WTC11 (cell line): ENCODE results near the gene CCDC9. TPM values are rescaled to one million over a fixed set of nuclear protein-coding genes. Genes with fewer than 3 reads are reported as not detected.

Experiments used
- ATAC-seq: fragments of 200-7000 bp; cut with Tn5 transposase; 2 replicates; pipeline ENCODE4 v1.10.0; 2021; ENCODE audit warnings: mild to moderate bottlenecking, moderate library complexity
- CTCF ChIA-PET: fragments of 300-600 bp; sonication (Branson Sonifier 250); formaldehyde crosslinking; loops from one replicate; lab custom pipeline; 2021; ENCODE audit warnings: antibody characterized with exemption; lab: Charles Lee
- POLR2A ChIA-PET: fragments of 350-600 bp; sonication (Branson Sonifier 250); formaldehyde crosslinking; loops from one replicate; lab custom pipeline; 2021; ENCODE audit warnings: antibody characterized with exemption; lab: Charles Lee
- DNase-seq: peaks from one replicate; pipeline ENCODE4 v3.0.0; 2021; ENCODE audit warnings: low spot score
- H3K27ac Mint-ChIP-seq: 2 replicates; pipeline ENCODE4 v1.8.0; 2021; ENCODE audit warnings: mixed read lengths
- H3K27me3 Mint-ChIP-seq: 2 replicates; pipeline ENCODE4 v1.8.0; 2021; ENCODE audit warnings: low read depth, mild to moderate bottlenecking, moderate library complexity, mixed read lengths
- H3K36me3 Mint-ChIP-seq: 2 replicates; pipeline ENCODE4 v1.8.0; 2021; ENCODE audit warnings: mixed read lengths
- H3K4me1 Mint-ChIP-seq: 2 replicates; pipeline ENCODE4 v1.8.0; 2022; ENCODE audit warnings: mixed read lengths
- H3K4me3 Mint-ChIP-seq: 2 replicates; pipeline ENCODE4 v1.8.0; 2021; ENCODE audit warnings: mild to moderate bottlenecking, moderate library complexity, mixed read lengths
- H3K9me3 Mint-ChIP-seq: 2 replicates; pipeline ENCODE4 v1.8.0; 2021; ENCODE audit warnings: mixed read lengths
- AFF4 ChIP-seq: sonication (generic); formaldehyde crosslinking; IDR thresholded peaks from 2 replicates; pipeline ENCODE4 v1.8.1; 2023; ENCODE audit warnings: mild to moderate bottlenecking, missing genetic modification reagents, borderline replicate concordance
- ATF1 ChIP-seq: sonication (generic); formaldehyde crosslinking; IDR thresholded peaks from 2 replicates; pipeline ENCODE4 v1.8.1; 2023; ENCODE audit warnings: mild to moderate bottlenecking, moderate library complexity, missing genetic modification reagents
- E2F4 ChIP-seq: sonication (generic); formaldehyde crosslinking; IDR thresholded peaks from 2 replicates; pipeline ENCODE4 v1.8.1; 2022; ENCODE audit warnings: low read depth, mild to moderate bottlenecking, moderate library complexity, missing genetic modification reagents, borderline replicate concordance
- EMX1 ChIP-seq: fragments of 250-450 bp; sonication (Bioruptor Pico); IDR thresholded peaks from 2 replicates; pipeline ENCODE4 v1.8.0; 2021; ENCODE audit warnings: mild to moderate bottlenecking
- ESRRA ChIP-seq: sonication (generic); formaldehyde crosslinking; IDR thresholded peaks from 2 replicates; pipeline ENCODE4 v1.8.1; 2022; ENCODE audit warnings: mild to moderate bottlenecking, missing genetic modification reagents, borderline replicate concordance
- FOXJ3 ChIP-seq: sonication (generic); formaldehyde crosslinking; IDR thresholded peaks from 2 replicates; pipeline ENCODE4 v1.9.0; 2021; ENCODE audit warnings: missing genetic modification reagents, mild to moderate bottlenecking, borderline replicate concordance
- FOXP4 ChIP-seq: sonication (generic); formaldehyde crosslinking; IDR thresholded peaks from 2 replicates; pipeline ENCODE4 v1.8.0; 2022; ENCODE audit warnings: mild to moderate bottlenecking, missing genetic modification reagents
- HMGXB4 ChIP-seq: sonication (generic); formaldehyde crosslinking; IDR thresholded peaks from 2 replicates; pipeline ENCODE4 v1.8.1; 2023; ENCODE audit warnings: mild to moderate bottlenecking, moderate library complexity, missing genetic modification reagents
- KAT7 ChIP-seq: sonication (generic); formaldehyde crosslinking; IDR thresholded peaks from 2 replicates; pipeline ENCODE4 v1.8.1; 2023; ENCODE audit warnings: missing genetic modification reagents, mild to moderate bottlenecking, borderline replicate concordance
- MLX ChIP-seq: sonication (generic); formaldehyde crosslinking; IDR thresholded peaks from 2 replicates; pipeline ENCODE4 v1.8.1; 2023; ENCODE audit warnings: mild to moderate bottlenecking, missing genetic modification reagents, moderate library complexity
- NFATC4 ChIP-seq: fragments of 250-450 bp; sonication (Bioruptor Pico); IDR thresholded peaks from 2 replicates; pipeline ENCODE4 v1.9.0; 2021; ENCODE audit warnings: mild to moderate bottlenecking
- NR3C1 ChIP-seq: sonication (generic); formaldehyde crosslinking; conservative IDR thresholded peaks from 2 replicates; pipeline ENCODE4 v1.8.1; 2023; ENCODE audit warnings: low read depth, mild to moderate bottlenecking, missing genetic modification reagents
- OVOL2 ChIP-seq: fragments of 250-450 bp; sonication (Bioruptor Pico); IDR thresholded peaks from 2 replicates; pipeline ENCODE4 v1.9.0; 2021; ENCODE audit warnings: mild to moderate bottlenecking, borderline replicate concordance
- PRRX2 ChIP-seq: fragments of 250-450 bp; sonication (Bioruptor Pico); IDR thresholded peaks from 2 replicates; pipeline ENCODE4 v1.8.0; 2021; ENCODE audit warnings: mild to moderate bottlenecking
- TCF7 ChIP-seq: sonication (generic); formaldehyde crosslinking; IDR thresholded peaks from 2 replicates; pipeline ENCODE4 v1.8.0; 2022; ENCODE audit warnings: mild to moderate bottlenecking, low read depth, missing genetic modification reagents, moderate library complexity
- TEAD4 ChIP-seq: sonication (generic); formaldehyde crosslinking; IDR thresholded peaks from 2 replicates; pipeline ENCODE4 v1.8.0; 2022; ENCODE audit warnings: mild to moderate bottlenecking, missing genetic modification reagents
- TP53 ChIP-seq: sonication (generic); formaldehyde crosslinking; IDR thresholded peaks from 2 replicates; pipeline ENCODE4 v1.8.1; 2023; ENCODE audit warnings: mild to moderate bottlenecking, missing genetic modification reagents
- USF1 ChIP-seq: sonication (generic); formaldehyde crosslinking; IDR thresholded peaks from 2 replicates; pipeline ENCODE4 v1.8.0; 2022; ENCODE audit warnings: mild to moderate bottlenecking, missing genetic modification reagents
- ZBTB43 ChIP-seq: sonication (generic); formaldehyde crosslinking; IDR thresholded peaks from 2 replicates; pipeline ENCODE4 v1.8.1; 2023; ENCODE audit warnings: mild to moderate bottlenecking, missing genetic modification reagents
- total RNA-seq: library from RNA; stranded (reverse); gene quantifications from 3 replicates; pipeline ENCODE4 v1.2.3, GENCODE V29; 2021

CCDC9 gene
- total RNA-seq, 1 experiment from 2014 or later, result 37.7 TPM

GRCh38 chr19:47230921-47231214 is 25.5 kb upstream of the CCDC9 start, which contains the start of gene BBC3:
TSS of gene BBC3 (minus strand) at chr19:47231199. CDS start at chr19:47228431, 2,768 bp downstream.
- Mint-ChIP-seq H3K4me3 (peak within 1 kb of the TSS; percentile 66), H3K36me3 (no peaks in the 10 kb centered on the region), H3K27me3 (no peaks in the 10 kb centered on the region), H3K27ac (peak within 1 kb of the TSS; percentile 84), H3K4me1 (peaks cover 21% of the 10 kb centered on the region), H3K9me3 (no peaks in the 10 kb centered on the region)
- CTCF ChIA-PET, result interaction anchor here (2.9 kb wide), 1 partner anchor 14 kb away, joined by 21 read pairs; no protein-coding TSS in a partner anchor
- TF ChIP-seq FOXP4 (CRISPR knock-in tag) (no peak), FOXJ3 (CRISPR knock-in tag) (no peak), USF1 (CRISPR knock-in tag) (no peak), ESRRA (CRISPR knock-in tag) (no peak), OVOL2 (CRISPR knock-in tag) (no peak), NR3C1 (CRISPR knock-in tag) (no peak), TCF7 (CRISPR knock-in tag) (0 out of 2 replicates have a peak, but pooled peaks have one; percentile 0), HMGXB4 (CRISPR knock-in tag) (0 out of 2 replicates have a peak, but pooled peaks have one; percentile 7), MLX (CRISPR knock-in tag) (no peak), E2F4 (CRISPR knock-in tag) (0 out of 2 replicates have a peak, but pooled peaks have one; percentile 31), NFATC4 (no peak)
- POLR2A ChIA-PET, result no interaction called here
- ATAC-seq (peak; percentile 1), DNase-seq (no peak)

- Mint-ChIP-seq H3K27me3 (no peaks in the 10 kb centered on the region; the same call in 1 of the 2 replicates), H3K4me1 (peaks cover 21% of the 10 kb centered on the region), H3K9me3 (no peaks in the 10 kb centered on the region), H3K36me3 (no peaks in the 10 kb centered on the region), H3K27ac (peak overlapping the region; percentile 84), H3K4me3 (peak overlapping the region; percentile 66)
- DNase-seq (peak; percentile 86), ATAC-seq (peak; percentile 4)
- ChIA-PET CTCF (interaction anchor here (0.9 to 2.9 kb wide), 2 partner anchors 13 to 21 kb away, joined by 4 to 21 read pairs; no protein-coding TSS in a partner anchor), POLR2A (interaction anchor here (0.9 to 1.9 kb wide), 2 partner anchors 13 to 25 kb away, joined by 3 to 7 read pairs; partner anchors contain the start of gene CCDC9)
- TF ChIP-seq TP53 (CRISPR knock-in tag), result peak; percentile 100
- 0 out of 2 replicates have a peak, but pooled peaks have one; percentile 32 for TF ChIP-seq TCF7 (CRISPR knock-in tag)
- no peak for TF ChIP-seq ATF1
- no peak for TF ChIP-seq MLX (CRISPR knock-in tag)
- TF ChIP-seq EMX1 (CRISPR knock-in tag), result no peak
- no peak for TF ChIP-seq PRRX2 (CRISPR knock-in tag)
- no peak for TF ChIP-seq KAT7 (CRISPR knock-in tag)
- no peak for TF ChIP-seq AFF4 (CRISPR knock-in tag)
- TF ChIP-seq ESRRA (CRISPR knock-in tag), result no peak
- no peak for TF ChIP-seq TEAD4 (CRISPR knock-in tag)
- TF ChIP-seq ZBTB43, result peak; percentile 93
These were observed 24.9 kb upstream of the CCDC9 start for GRCh38 chr19:47231215-47232054.
